Stomach (tissue), 9 donors: ENCODE measurements around the gene PEX10. TPM values are rescaled to one million over a fixed set of nuclear protein-coding genes. Genes with fewer than 3 reads are reported as not detected.

ENCODE experiments used
- DNase-seq, 2 donors: peaks; one replicate each; pipeline versions ENCODE4 v3.0.0 to v3.0.0-alpha.2; 2013 to 2019
- H3K27ac ChIP-seq, 5 donors: fragments of 200-600 bp in 4 of 5; sonication (generic) in 4 of 5; one replicate each; pipeline ENCODE4 v1.5.1; 2013 to 2019; ENCODE audit warnings: mild to moderate bottlenecking in 1 of 5, moderate library complexity in 1 of 5
- H3K27me3 ChIP-seq, 3 donors: fragments of 200-600 bp; sonication (generic); one replicate each; pipeline ENCODE4 v1.5.1; 2017 to 2019; ENCODE audit warnings: mixed run types in 1 of 3
- H3K36me3 ChIP-seq, 4 donors: fragments of 200-600 bp; sonication (generic); 1 replicate in 3 of 4; 2 replicates in 1 of 4; pipeline ENCODE4 v1.5.1; 2016 to 2019
- H3K4me1 ChIP-seq, 4 donors: fragments of 200-600 bp; sonication (generic); one replicate each; pipeline ENCODE4 v1.5.1; 2016 to 2019
- H3K4me3 ChIP-seq, 4 donors: fragments of 200-600 bp; sonication (generic) in 3 of 4; one replicate each; pipeline ENCODE4 v1.5.1; 2016 to 2019; ENCODE audit warnings: mild to moderate bottlenecking in 1 of 4
- H3K9me3 ChIP-seq, 4 donors: fragments of 200-600 bp; sonication (generic); one replicate each; pipeline ENCODE4 v1.5.1; 2016 to 2019
- CTCF ChIP-seq, 7 experiments: fragments of 450-650 bp in 4 of 7; fragments of 200-600 bp in 3 of 7; sonication (generic) in 3 of 7; IDR thresholded peaks; one replicate each; pipeline ENCODE4 v1.5.1; 2016 to 2019; ENCODE audit warnings: antibody characterized with exemption in 7 of 7, control low read depth in 2 of 7, mild to moderate bottlenecking in 1 of 7
- EP300 ChIP-seq: sonication (generic); formaldehyde crosslinking; IDR thresholded peaks from one replicate; pipeline ENCODE4 v1.6.1; 2017; ENCODE audit warnings: antibody characterized with exemption
- POLR2A ChIP-seq, 4 donors: fragments of 450-650 bp; IDR thresholded peaks; one replicate each; pipeline ENCODE4 v1.6.1; 2016; ENCODE audit warnings: antibody characterized with exemption in 4 of 4, control low read depth in 2 of 4, mild to moderate bottlenecking in 1 of 4, moderate library complexity in 1 of 4
- POLR2AphosphoS5 ChIP-seq, 3 donors: sonication (generic); formaldehyde crosslinking; IDR thresholded peaks; one replicate each; pipeline ENCODE4 v1.6.1; 2016; ENCODE audit warnings: antibody characterized with exemption in 3 of 3
- WGBS, 5 donors: extraction: QIAGEN DNeasy Blood & Tissue Kit in 3 of 5; methylation state at CpG; one replicate each; pipeline versions ENCODE4 v1.1.5 to v1.1.7; 2013 to 2018; 5-methylcytosine and 5-hydroxymethylcytosine counted together
- intact Hi-C: fragments of 100-400 bp; cut with DNase I; formaldehyde crosslinking; loops from one replicate; pipeline ENCODE4 v1.15.1; 2023; ENCODE audit warnings: low total_unique reads
- polyA plus RNA-seq, 3 donors: library from polyadenylated mRNA; stranded (reverse); fragments of 200-250 nt; gene quantifications; one replicate each; pipeline ENCODE4 v1.2.3, GENCODE V29; 2013
- total RNA-seq, 5 donors: library from RNA; depleted of rRNA; stranded (reverse); fragments of >200 nt; gene quantifications; one replicate each; pipeline versions ENCODE4 v1.1.0 to v1.2.3, GENCODE V29; 2014 to 2016
- donor health status: healthy with polysubstance abuse.
- donor health status: Bipolar disorder and iron deficiency.
- donor health status: healthy.

Gene PEX10
- total and polyA plus RNA-seq, 8 donors, result 0.87 to 27.2 (median 15.7) TPM

- 43 to 52% (median 48%) methylated on average over 12 to 13 of the region's 13 CpGs for WGBS, 5 donors
- peaks cover 0 to 12% (median 8%) of the 10 kb centered on the region in 4 donors for H3K36me3 ChIP-seq
- TF ChIP-seq POLR2A (IDR thresholded peaks at IDR 0.05), result no peak
- peak in 3 of 7 experiments; percentile 32 to 37 (median 36) for TF ChIP-seq CTCF (IDR thresholded peaks at IDR 0.05)
- intact Hi-C loops, result loop anchor here (5.0 kb wide), 1 partner anchor 185 kb away; no protein-coding TSS in a partner anchor
- peak in 1 of 2 donors; percentile 74 for DNase-seq
- H3K4me3 ChIP-seq, result no peak overlapping the region
- H3K9me3 ChIP-seq, result no peaks in the 10 kb centered on the region
- peaks cover 6 to 13% (median 10%) of the 10 kb centered on the region in 4 donors for H3K4me1 ChIP-seq
- H3K27me3 ChIP-seq, result no peaks in the 10 kb centered on the region
- H3K27ac ChIP-seq, result no peak overlapping the region
These were observed 29.6 kb downstream of the PEX10 start for GRCh38 chr1:2382621-2383361.

GRCh38 chr1:2381741-2382620, 30.4 kb downstream of the PEX10 start:
- peaks cover 0 to 5% (median under 1%) of the 10 kb centered on the region in 4 donors for H3K36me3 ChIP-seq
- 33 to 47% (median 44%) methylated on average over 17 to 28 of the region's 28 CpGs for whole genome bisulfite sequencing, 5 donors
- H3K27ac ChIP-seq, result no peak overlapping the region
- TF ChIP-seq POLR2A (IDR thresholded peaks at IDR 0.05) (no peak), EP300 (no peak), POLR2AphosphoS5 (IDR thresholded peaks at IDR 0.05) (peak in 2 of 3 donors; percentile 9 to 68), CTCF (IDR thresholded peaks at IDR 0.05) (peak in 6 of 7 experiments; percentile 56 to 96 (median 88))
- H3K27me3 ChIP-seq, result no peaks in the 10 kb centered on the region
- intact Hi-C loops, result loop anchor here (5.0 kb wide), 1 partner anchor 185 kb away; no protein-coding TSS in a partner anchor
- no peaks in the 10 kb centered on the region for H3K9me3 ChIP-seq
- DNase-seq, result peak; percentile 83 to 94
- H3K4me1 ChIP-seq, result peaks cover 6 to 13% (median 10%) of the 10 kb centered on the region in 4 donors
- no peak overlapping the region for H3K4me3 ChIP-seq

GRCh38 chr1:2380816-2381591, 31.4 kb downstream of the PEX10 start:
- intact Hi-C loops, result loop anchor here (5.0 kb wide), 1 partner anchor 184 kb away; no protein-coding TSS in a partner anchor
- no peak for TF ChIP-seq EP300
- TF ChIP-seq POLR2A (IDR thresholded peaks at IDR 0.05), result no peak
- no peak for TF ChIP-seq CTCF (IDR thresholded peaks at IDR 0.05)
- TF ChIP-seq POLR2AphosphoS5 (IDR thresholded peaks at IDR 0.05), result no peak
- no peaks in the 10 kb centered on the region for H3K36me3 ChIP-seq
- H3K4me3 ChIP-seq, result no peak overlapping the region
- peaks cover 6 to 13% (median 10%) of the 10 kb centered on the region in 4 donors for H3K4me1 ChIP-seq
- no peaks in the 10 kb centered on the region for H3K9me3 ChIP-seq
- WGBS, 5 donors, result 77 to 90% (median 89%) methylated on average over 22 to 32 of the region's 32 CpGs
- H3K27me3 ChIP-seq, result no peaks in the 10 kb centered on the region
- no peak overlapping the region for H3K27ac ChIP-seq
- no peak for DNase-seq
